ENCODE results near the gene FZD10. TPM values are rescaled to one million over a fixed set of nuclear protein-coding genes. Genes with fewer than 3 reads are reported as not detected.

FZD10 gene
- total and polyA plus RNA-seq, 2 of the 8 experiments (the other 6 are each of a cell fraction or from before 2014, with no cell fraction given) = 0.11 to 0.60 TPM

DNA sequence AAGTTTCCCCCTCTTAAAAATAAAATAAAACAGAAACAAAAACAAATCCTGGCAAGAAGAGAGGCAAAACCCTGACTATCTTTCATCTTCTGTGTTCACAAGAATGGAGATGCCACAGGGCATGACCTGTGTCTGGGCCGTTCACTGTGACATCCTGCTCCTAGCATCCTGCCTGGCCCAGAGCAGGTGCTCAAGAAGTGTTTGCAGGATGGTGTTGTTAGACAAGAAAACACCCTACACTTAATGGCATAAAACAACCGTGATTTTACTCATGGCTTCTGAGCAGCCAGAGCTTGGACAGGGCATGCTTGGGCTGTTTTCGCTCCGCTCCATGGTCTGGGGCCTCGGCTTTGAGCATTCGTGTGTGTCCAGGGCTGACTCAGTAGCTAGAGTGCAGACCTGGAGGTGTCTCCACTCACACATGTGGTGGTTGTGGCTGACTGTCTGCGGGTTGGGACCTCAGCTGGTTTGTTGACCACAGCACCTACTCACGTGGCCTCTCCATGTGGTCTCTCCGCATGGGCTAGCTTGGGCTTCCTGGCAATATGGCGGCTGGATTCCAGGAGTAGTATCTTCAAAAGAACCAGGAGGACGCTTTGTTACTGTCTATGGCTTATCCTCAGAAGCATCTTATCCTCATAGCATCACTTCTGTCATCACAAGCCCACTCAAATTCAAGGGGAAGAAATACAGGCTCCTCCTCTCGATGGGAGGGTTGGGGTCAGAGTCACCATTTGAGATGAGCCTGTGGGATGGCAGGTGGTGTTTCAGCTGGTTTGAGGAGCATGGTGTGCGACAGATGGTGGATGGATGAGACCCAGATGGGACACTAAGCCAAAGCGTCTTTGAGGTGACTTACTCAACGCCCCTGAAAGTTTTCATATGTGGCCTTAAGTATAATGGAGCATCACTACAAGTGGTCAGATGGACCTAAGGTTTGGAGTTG, 33.2 kb upstream of the FZD10 start:
- no peak overlapping the region for H4K5ac ChIP-seq (ENCODE audit: insufficient read length, low read depth, low read length)
- no peak overlapping the region for H3K23ac ChIP-seq (ENCODE audit: insufficient read length)
- H3K4ac ChIP-seq (replicated peaks; ENCODE audit: insufficient read length, low read depth, low read length) = no peak overlapping the region
- H3K27me3 ChIP-seq (replicated peaks in 1 of 4; ENCODE audit: control insufficient read depth in 3 of 4, extremely low read depth in 1 of 4, insufficient read depth in 3 of 4, low read length in 3 of 4) = peaks cover 0 to 23% (median 9%) of the 10 kb centered on the region in 4 experiments; a peak in 6 of 7 replicates
- H3K4me2 ChIP-seq (ENCODE audit: insufficient read depth in 1 of 2, low read depth in 2 of 2, low read length in 2 of 2) = no peak overlapping the region
- no peaks in the 10 kb centered on the region; a peak in 1 of 7 replicates for H3K4me1 ChIP-seq (replicated peaks in 1 of 4; ENCODE audit: control insufficient read depth in 3 of 4, insufficient read depth in 4 of 4, low read length in 3 of 4)
- H3K56ac ChIP-seq (replicated peaks; ENCODE audit: insufficient read length, low read depth, low read length) = no peak overlapping the region
- H2BK120ac ChIP-seq (replicated peaks; ENCODE audit: low read depth, low read length) = no peak overlapping the region
- H2BK15ac ChIP-seq (ENCODE audit: low read length) = no peak overlapping the region
- no peak overlapping the region for H2BK5ac ChIP-seq (ENCODE audit: low read depth, low read length)
- H3K23me2 ChIP-seq (ENCODE audit: low read depth, low read length) = no peaks in the 10 kb centered on the region
- no peak overlapping the region for H3K27ac ChIP-seq (ENCODE audit: low read depth, low read length)
- H3K79me2 ChIP-seq (ENCODE audit: control insufficient read depth in 1 of 2, insufficient read depth in 2 of 2, low read length in 2 of 2) = no peaks in the 10 kb centered on the region
- H2AFZ ChIP-seq (ENCODE audit: low read length) = no peak overlapping the region
- no peak overlapping the region for H3K9ac ChIP-seq (replicated peaks in 1 of 4; ENCODE audit: extremely low read depth in 1 of 4, low read depth in 3 of 4, low read length in 3 of 4)
- H2BK20ac ChIP-seq (ENCODE audit: low read length) = no peak overlapping the region
- H4K91ac ChIP-seq (replicated peaks; ENCODE audit: insufficient read length, low read length) = no peak overlapping the region
- no peak overlapping the region for H3K4me3 ChIP-seq (ENCODE audit: extremely low read depth in 1 of 4, insufficient read depth in 2 of 4, low read depth in 3 of 4, low read length in 4 of 4)
- DNase-seq (ENCODE audit: low read depth in 1 of 2, low spot score in 2 of 2) (no peak), FAIRE-seq (no peak)
- no peaks in the 10 kb centered on the region for H3K36me3 ChIP-seq (ENCODE audit: control insufficient read depth in 2 of 4, insufficient read depth in 4 of 4, low read length in 3 of 4)
- no peak overlapping the region for H4K8ac ChIP-seq (ENCODE audit: extremely low read depth, insufficient read depth, low read length)
- H4K20me1 ChIP-seq (replicated peaks in 1 of 2; ENCODE audit: control insufficient read depth in 1 of 2, insufficient read depth in 2 of 2, low read length in 2 of 2) = no peaks in the 10 kb centered on the region
- H3K14ac ChIP-seq (ENCODE audit: insufficient read length) = no peak overlapping the region
- ChIA-PET POLR2A (ENCODE audit: partially characterized antibody) (no interaction called here), CTCF (ENCODE audit: partially characterized antibody) (interaction anchor here (0.8 to 1.4 kb wide), 6 partner anchors 14 to 80 kb away, joined by 3 to 4 read pairs (median 3); no protein-coding TSS in a partner anchor)
- no peaks in the 10 kb centered on the region; a peak in 1 of 4 replicates for H3K9me3 ChIP-seq (ENCODE audit: insufficient read depth in 2 of 2, low read depth in 1 of 2, low read length in 1 of 2)
- H2BK12ac ChIP-seq (ENCODE audit: low read depth, low read length) = no peak overlapping the region
- H3K18ac ChIP-seq (ENCODE audit: extremely low read depth, low read length) = no peak overlapping the region
- WGBS, 2 experiments (ENCODE audit: extremely low coverage in 1 of 2, insufficient coverage in 1 of 2, insufficient read length in 1 of 2, insufficient replicate concordance in 2 of 2, low coverage in 1 of 2, low lambda C conversion rate in 2 of 2, missing lambda C conversion rate in 1 of 2) = 88% methylated on average over 15 of the region's 15 CpGs; no CpG with 5 or more reads in 1 of the 2 experiments
- H3K79me1 ChIP-seq (ENCODE audit: low read depth, low read length) = no peaks in the 10 kb centered on the region
- no peak overlapping the region for H2AK5ac ChIP-seq (ENCODE audit: low read depth, low read length)
- TF ChIP-seq BCL11A (IDR thresholded peaks at IDR 0.05; ENCODE audit: low read depth in 2 of 2, low read length in 2 of 2) = no peak
- no peak for TF ChIP-seq JUN (IDR thresholded peaks at IDR 0.05; ENCODE audit: low read depth, low read length)
- TF ChIP-seq TAF7 (optimal IDR thresholded peaks at IDR 0.05; ENCODE audit: borderline replicate concordance, low read depth, low read length) = no peak
- no peak for TF ChIP-seq MAFK (IDR thresholded peaks at IDR 0.05; ENCODE audit: low read depth, low read length)
- TF ChIP-seq ASH2L (IDR thresholded peaks at IDR 0.05; ENCODE audit: low read length) = no peak
- no peak for TF ChIP-seq YY1 (IDR thresholded peaks at IDR 0.05; ENCODE audit: low read depth, low read length)
- no peak for TF ChIP-seq RFX5 (IDR thresholded peaks at IDR 0.05; ENCODE audit: borderline replicate concordance, low read depth, low read length)
- TF ChIP-seq GABPA (IDR thresholded peaks at IDR 0.05; ENCODE audit: borderline replicate concordance, insufficient read depth, low read length) = no peak
- no peak for TF ChIP-seq ZNF274 (IDR thresholded peaks at IDR 0.05; ENCODE audit: borderline replicate concordance, extremely low read depth, low read length)
- no peak for TF ChIP-seq HDAC2 (IDR thresholded peaks at IDR 0.05; ENCODE audit: borderline replicate concordance in 1 of 2, low read depth in 2 of 2, low read length in 2 of 2)
- no peak for TF ChIP-seq POLR2AphosphoS5 (IDR thresholded peaks at IDR 0.05; ENCODE audit: low read depth, low read length)
- TF ChIP-seq TEAD4 (IDR thresholded peaks at IDR 0.05; ENCODE audit: low read depth, low read length) = no peak
